HEK293 (cell line): ENCODE data around the gene CHI3L1.

ENCODE experiments used
- CTCF ChIA-PET: fragments of 350-600 bp; formaldehyde crosslinking; extraction: SDS; loops from one replicate; lab custom pipeline; 2021; ENCODE audit warnings: antibody characterized with exemption; lab: Yijun Ruan, JAX
- POLR2A ChIA-PET: fragments of 300-600 bp; formaldehyde crosslinking; extraction: SDS; loops from one replicate; lab custom pipeline; 2020; ENCODE audit warnings: antibody characterized with exemption, inconsistent platforms; lab: Yijun Ruan, JAX
- H3K27ac ChIP-seq: fragments of 200-500 bp; sonication (Bioruptor generic); 2 replicates; pipeline ENCODE4 v1.5.1; 2014; ENCODE audit warnings: low read depth, low read length, control low read depth, inconsistent platforms; ENCODE audit errors: extremely low read depth
- H3K36me3 ChIP-seq, 2 experiments: fragments of 200-500 bp in 1 of 2; sonication (Bioruptor generic) in 1 of 2; 1 replicate in 1 of 2; 2 replicates in 1 of 2; pipeline ENCODE4 v1.5.1; 2014 to 2017; ENCODE audit warnings: inconsistent platforms in 2 of 2, low read length in 2 of 2; ENCODE audit not compliant: control insufficient read depth in 2 of 2, insufficient read depth in 1 of 2
- H3K4me1 ChIP-seq: fragments of 200-500 bp; sonication (Bioruptor generic); 2 replicates; pipeline ENCODE4 v1.5.1; 2014; ENCODE audit warnings: mild to moderate bottlenecking, low read length, inconsistent platforms; ENCODE audit not compliant: control insufficient read depth, insufficient read depth
- H3K4me3 ChIP-seq: 2 replicates; pipeline ENCODE4 v1.5.1; 2011; ENCODE audit warnings: low read depth, mild to moderate bottlenecking, control low read depth, low read length, moderate library complexity
- H3K9me3 ChIP-seq: fragments of 200-500 bp; sonication (Bioruptor generic); 2 replicates; pipeline ENCODE4 v1.5.1; 2014; ENCODE audit warnings: low read depth, low read length, inconsistent platforms; ENCODE audit not compliant: control insufficient read depth, insufficient read depth
- EGR2 ChIP-seq: fragments of 450-650 bp; formaldehyde crosslinking; IDR thresholded peaks from 2 replicates; pipeline ENCODE4 v1.5.1; 2016; ENCODE audit warnings: low read depth, missing biosample characterization, missing genetic modification characterization
- GLIS1 ChIP-seq: fragments of 450-650 bp; formaldehyde crosslinking; IDR thresholded peaks from 2 replicates; pipeline ENCODE4 v1.5.1; 2016; ENCODE audit warnings: missing biosample characterization, missing genetic modification characterization
- ZFHX2 ChIP-seq: fragments of 450-650 bp; formaldehyde crosslinking; conservative IDR thresholded peaks from 2 replicates; pipeline ENCODE4 v1.5.1; 2016; ENCODE audit warnings: missing biosample characterization, missing genetic modification characterization
- ZFP69B ChIP-seq: fragments of 450-650 bp; formaldehyde crosslinking; IDR thresholded peaks from 2 replicates; pipeline ENCODE4 v1.5.1; 2016; ENCODE audit warnings: missing biosample characterization, missing genetic modification characterization
- ZIC2 ChIP-seq: fragments of 450-650 bp; formaldehyde crosslinking; IDR thresholded peaks from 2 replicates; pipeline ENCODE4 v1.5.1; 2016; ENCODE audit warnings: missing biosample characterization, missing genetic modification characterization
- ZNF138 ChIP-seq: fragments of 450-650 bp; formaldehyde crosslinking; IDR thresholded peaks from 2 replicates; pipeline ENCODE4 v1.5.1; 2016; ENCODE audit warnings: missing biosample characterization, missing genetic modification characterization, borderline replicate concordance
- ZNF140 ChIP-seq: fragments of 450-650 bp; formaldehyde crosslinking; IDR thresholded peaks from 2 replicates; pipeline ENCODE4 v1.5.1; 2016; ENCODE audit warnings: missing biosample characterization, missing genetic modification characterization
- ZNF157 ChIP-seq: fragments of 450-650 bp; formaldehyde crosslinking; IDR thresholded peaks from 2 replicates; pipeline ENCODE4 v1.5.1; 2016; ENCODE audit warnings: missing biosample characterization, missing genetic modification characterization
- ZNF292 ChIP-seq: fragments of 450-650 bp; formaldehyde crosslinking; IDR thresholded peaks from 2 replicates; pipeline ENCODE4 v1.5.1; 2016; ENCODE audit warnings: low read depth, missing biosample characterization, missing genetic modification characterization, borderline replicate concordance
- ZNF335 ChIP-seq: fragments of 450-650 bp; formaldehyde crosslinking; conservative IDR thresholded peaks from 2 replicates; pipeline ENCODE4 v1.5.1; 2016; ENCODE audit warnings: missing biosample characterization, missing genetic modification characterization
- ZNF529 ChIP-seq: fragments of 450-650 bp; formaldehyde crosslinking; IDR thresholded peaks from 2 replicates; pipeline ENCODE4 v1.5.1; 2017; ENCODE audit warnings: missing genetic modification characterization, missing biosample characterization; ENCODE audit not compliant: insufficient replicate concordance
- ZNF768 ChIP-seq: fragments of 450-650 bp; formaldehyde crosslinking; IDR thresholded peaks from 2 replicates; pipeline ENCODE4 v1.5.1; 2018; ENCODE audit warnings: missing biosample characterization, mild to moderate bottlenecking, missing genetic modification characterization
- TF ChIP-seq, protein P1 (sequence below): fragments of 450-650 bp; formaldehyde crosslinking; IDR thresholded peaks from 2 replicates; pipeline ENCODE4 v1.5.1; 2016; ENCODE audit warnings: missing biosample characterization, missing genetic modification characterization
- TF ChIP-seq, protein P2 (sequence below): fragments of 450-650 bp; formaldehyde crosslinking; optimal IDR thresholded peaks from 2 replicates; pipeline ENCODE3; 2016; ENCODE audit warnings: missing biosample characterization, mild to moderate bottlenecking, missing genetic modification characterization
- TF ChIP-seq, protein P3 (sequence below): sonication (generic); formaldehyde crosslinking; IDR thresholded peaks from 2 replicates; pipeline ENCODE4 v1.8.1; 2022; ENCODE audit warnings: mild to moderate bottlenecking, moderate library complexity, missing genetic modification reagents

The CHI3L1 gene

GRCh38 chr1:203131548-203132200 lies 54.8 kb downstream of the CHI3L1 start:
- ChIA-PET CTCF (interaction anchor here (2.0 to 3.8 kb wide), 4 partner anchors 14 to 92 kb away, joined by 13 to 21 read pairs (median 16); no protein-coding TSS in a partner anchor), POLR2A (no interaction called here)

DNA sequence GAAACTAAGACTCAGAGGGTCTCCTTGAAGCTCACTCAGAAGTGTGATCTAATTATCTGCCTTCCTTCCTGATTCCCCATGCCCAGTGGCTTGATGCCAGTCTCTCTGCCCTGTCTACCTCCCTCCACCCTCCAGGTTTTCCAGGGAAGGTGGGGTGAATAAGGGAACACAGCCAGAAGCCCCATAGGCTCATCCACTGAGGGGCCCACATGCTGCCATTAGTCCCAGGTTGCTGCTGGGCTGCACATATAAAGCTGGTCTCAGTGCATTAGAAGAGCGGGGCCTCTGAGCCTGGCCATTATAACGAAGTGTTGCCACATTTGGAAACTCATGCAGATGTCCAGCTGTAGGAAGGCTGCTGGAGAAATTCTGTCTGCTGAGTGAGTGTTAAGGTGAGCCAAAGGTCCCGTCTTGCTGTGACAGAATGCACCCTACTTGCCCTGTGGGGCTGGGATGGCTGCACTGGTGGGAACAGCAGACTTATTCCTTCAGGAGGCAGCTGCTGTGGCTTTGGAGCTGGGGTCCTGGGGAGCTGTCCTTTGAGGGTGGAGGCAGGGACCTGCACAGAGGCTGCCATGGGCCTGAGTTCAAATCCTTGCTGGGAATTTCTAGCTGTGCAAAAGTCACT lies 56.0 kb downstream of the CHI3L1 start:
- H3K27ac ChIP-seq, result no peak overlapping the region
- no peaks in the 10 kb centered on the region for H3K36me3 ChIP-seq
- TF ChIP-seq ZFP69B (tag by site-specific recombination) (peak; percentile 61; the same call in 1 of the 2 replicates), ZNF529 (tag by site-specific recombination) (no peak), EGR2 (tag by site-specific recombination) (no peak), ZNF138 (tag by site-specific recombination) (no peak), ZNF292 (tag by site-specific recombination) (no peak)
- TF ChIP-seq, protein P1, sequence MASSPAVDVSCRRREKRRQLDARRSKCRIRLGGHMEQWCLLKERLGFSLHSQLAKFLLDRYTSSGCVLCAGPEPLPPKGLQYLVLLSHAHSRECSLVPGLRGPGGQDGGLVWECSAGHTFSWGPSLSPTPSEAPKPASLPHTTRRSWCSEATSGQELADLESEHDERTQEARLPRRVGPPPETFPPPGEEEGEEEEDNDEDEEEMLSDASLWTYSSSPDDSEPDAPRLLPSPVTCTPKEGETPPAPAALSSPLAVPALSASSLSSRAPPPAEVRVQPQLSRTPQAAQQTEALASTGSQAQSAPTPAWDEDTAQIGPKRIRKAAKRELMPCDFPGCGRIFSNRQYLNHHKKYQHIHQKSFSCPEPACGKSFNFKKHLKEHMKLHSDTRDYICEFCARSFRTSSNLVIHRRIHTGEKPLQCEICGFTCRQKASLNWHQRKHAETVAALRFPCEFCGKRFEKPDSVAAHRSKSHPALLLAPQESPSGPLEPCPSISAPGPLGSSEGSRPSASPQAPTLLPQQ (tag by site-specific recombination), result peak; percentile 72
- TF ChIP-seq, all 188 proteins: peak for 2
- ChIA-PET POLR2A (no interaction called here), CTCF (interaction anchor here (0.8 to 3.7 kb wide), 4 partner anchors 12 to 85 kb away, joined by 5 to 19 read pairs (median 7); no protein-coding TSS in a partner anchor)
- H3K4me1 ChIP-seq, result no peaks in the 10 kb centered on the region
- H3K4me3 ChIP-seq, result no peak overlapping the region
- H3K9me3 ChIP-seq, result no peaks in the 10 kb centered on the region

More at GRCh38 chr1:203131548-203132200, 54.8 kb downstream of the CHI3L1 start:
- no peaks in the 10 kb centered on the region for H3K36me3 ChIP-seq
- H3K4me3 ChIP-seq, result no peak overlapping the region
- H3K9me3 ChIP-seq, result no peaks in the 10 kb centered on the region
- no peak for TF ChIP-seq ZNF140 (tag by site-specific recombination)
- TF ChIP-seq ZIC2, result peak; percentile 66
- no peaks in the 10 kb centered on the region for H3K4me1 ChIP-seq
- H3K27ac ChIP-seq, result no peak overlapping the region

- Histone ChIP-seq H3K9me3 (no peaks in the 10 kb centered on the region), H3K27ac (no peak overlapping the region), H3K4me3 (no peak overlapping the region), H3K36me3 (no peaks in the 10 kb centered on the region), H3K4me1 (no peaks in the 10 kb centered on the region)
- TF ChIP-seq ZFHX2 (peak; percentile 25; the same call in 1 of the 2 replicates), ZNF157 (tag by site-specific recombination) (no peak), ZNF768 (tag by site-specific recombination) (no peak), GLIS1 (tag by site-specific recombination) (peak; percentile 79), ZIC2 (peak; percentile 75), ZNF335 (tag by site-specific recombination) (peak; percentile 86)
- TF ChIP-seq, protein P2, sequence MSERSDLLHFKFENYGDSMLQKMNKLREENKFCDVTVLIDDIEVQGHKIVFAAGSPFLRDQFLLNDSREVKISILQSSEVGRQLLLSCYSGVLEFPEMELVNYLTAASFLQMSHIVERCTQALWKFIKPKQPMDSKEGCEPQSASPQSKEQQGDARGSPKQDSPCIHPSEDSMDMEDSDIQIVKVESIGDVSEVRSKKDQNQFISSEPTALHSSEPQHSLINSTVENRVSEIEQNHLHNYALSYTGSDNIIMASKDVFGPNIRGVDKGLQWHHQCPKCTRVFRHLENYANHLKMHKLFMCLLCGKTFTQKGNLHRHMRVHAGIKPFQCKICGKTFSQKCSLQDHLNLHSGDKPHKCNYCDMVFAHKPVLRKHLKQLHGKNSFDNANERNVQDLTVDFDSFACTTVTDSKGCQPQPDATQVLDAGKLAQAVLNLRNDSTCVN, result no peak
- TF ChIP-seq, protein P3, sequence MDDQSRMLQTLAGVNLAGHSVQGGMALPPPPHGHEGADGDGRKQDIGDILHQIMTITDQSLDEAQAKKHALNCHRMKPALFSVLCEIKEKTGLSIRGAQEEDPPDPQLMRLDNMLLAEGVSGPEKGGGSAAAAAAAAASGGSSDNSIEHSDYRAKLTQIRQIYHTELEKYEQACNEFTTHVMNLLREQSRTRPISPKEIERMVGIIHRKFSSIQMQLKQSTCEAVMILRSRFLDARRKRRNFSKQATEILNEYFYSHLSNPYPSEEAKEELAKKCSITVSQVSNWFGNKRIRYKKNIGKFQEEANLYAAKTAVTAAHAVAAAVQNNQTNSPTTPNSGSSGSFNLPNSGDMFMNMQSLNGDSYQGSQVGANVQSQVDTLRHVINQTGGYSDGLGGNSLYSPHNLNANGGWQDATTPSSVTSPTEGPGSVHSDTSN (CRISPR knock-in tag), result no peak
- ChIA-PET POLR2A (no interaction called here), CTCF (interaction anchor here (0.8 to 9.1 kb wide), 7 partner anchors 12 to 89 kb away, joined by 5 to 70 read pairs (median 7); no protein-coding TSS in a partner anchor)
Measured at GRCh38 chr1:203129501-203130231, 56.8 kb downstream of the CHI3L1 start.
